Measurements from ENCODE around the gene ZNF726.
"Not testable (repeated sequence)": the region's sequence is repeated elsewhere in the genome, so short reads cannot be mapped to it uniquely, and the experiment has no call there.

Gene ZNF726

DNA sequence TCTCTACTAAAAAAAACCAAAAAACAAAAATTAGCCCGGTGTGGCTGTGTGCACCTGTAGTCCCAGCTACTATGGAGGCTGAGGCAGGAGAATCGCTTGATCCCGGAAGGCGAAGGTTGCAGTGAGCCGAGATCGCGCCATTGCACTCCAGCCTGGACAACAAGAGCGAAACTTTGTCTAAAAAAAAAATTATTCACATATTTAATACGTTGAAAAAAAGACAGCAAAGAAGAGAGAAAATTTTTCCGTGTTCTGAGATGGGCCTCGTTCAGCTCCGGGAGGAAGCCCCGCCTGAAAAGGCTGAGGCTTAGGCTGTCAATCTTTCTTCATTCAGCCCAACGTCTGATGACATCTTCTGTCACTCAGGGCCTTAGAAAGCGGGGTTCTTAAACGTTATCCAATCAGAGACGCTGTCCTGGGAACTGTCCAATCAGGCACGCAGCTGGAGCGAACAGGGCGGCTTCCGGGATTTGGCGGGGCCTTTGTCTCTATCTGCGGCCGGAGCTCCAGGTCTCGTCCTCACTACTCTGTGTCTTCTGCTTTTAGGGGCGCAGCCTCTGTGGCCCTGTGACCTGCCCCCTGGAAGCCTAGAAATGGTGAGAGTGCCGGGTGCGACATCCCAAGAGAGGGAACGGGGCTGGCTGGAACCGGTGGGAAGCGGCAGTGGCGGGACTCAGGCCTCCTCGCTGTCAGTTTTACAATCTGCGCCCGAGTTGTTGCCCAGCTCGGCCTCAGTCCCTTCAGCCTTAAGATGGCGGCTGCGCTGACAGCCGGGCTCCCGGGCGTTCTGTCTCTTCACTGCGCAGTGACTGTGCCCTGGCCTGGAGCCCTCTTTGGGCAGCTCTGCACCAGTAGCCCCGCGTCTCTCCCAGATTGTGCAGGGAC lies at the start of gene ZNF726:
ZNF726 (plus strand) TSS at position 485 of the 885 bp plus-strand sequence; CDS start at position 594, 109 bp downstream.
- peak; percentile 82 to 87 for DNase-seq

DNA sequence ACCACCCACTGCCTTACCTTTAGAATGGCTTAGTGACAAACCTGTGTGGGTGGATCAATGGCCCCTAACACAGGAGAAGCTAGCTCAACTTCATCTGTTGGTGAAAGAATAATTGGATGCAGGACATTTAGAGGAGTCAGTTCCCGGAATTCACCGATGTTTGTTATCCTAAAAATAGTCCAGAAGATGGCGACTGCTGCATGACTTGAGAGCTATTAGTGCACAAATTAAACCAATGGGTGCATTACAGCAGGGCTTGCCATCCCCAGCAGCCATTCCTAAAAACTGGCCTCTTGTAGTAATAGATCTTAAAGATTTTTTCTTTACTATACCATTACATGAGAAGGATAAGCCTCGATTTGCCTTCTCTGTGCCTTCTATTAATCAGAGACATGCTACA lies 46.8 kb upstream of the ZNF726 start:
- DNase-seq, result no peak

DNA sequence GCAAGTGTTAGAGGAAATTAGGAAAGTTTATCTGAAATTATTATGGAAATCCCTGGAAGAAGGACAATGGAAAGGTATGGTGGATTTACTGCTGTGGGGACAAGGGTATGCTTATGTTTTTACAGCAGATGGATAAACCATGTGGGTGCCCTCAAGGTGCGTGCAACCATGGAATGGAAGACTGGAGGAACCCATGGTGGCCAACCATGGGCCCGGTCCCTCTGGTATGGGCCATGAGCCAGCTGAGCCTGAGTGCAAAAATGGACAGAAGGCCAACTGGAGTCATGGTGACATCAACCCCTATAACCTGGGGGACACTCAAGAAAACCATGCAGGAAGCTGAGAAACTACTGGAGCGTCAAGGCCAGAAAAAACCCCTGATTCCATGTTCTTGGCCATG lies 46.1 kb upstream of the ZNF726 start:
- DNase-seq, result no peak

GRCh38 chr19:23872282-23872919 lies 42.3 kb upstream of the ZNF726 start:
- no peak for DNase-seq

GRCh38 chr19:23876261-23876660 lies 38.4 kb upstream of the ZNF726 start:
- no peak for DNase-seq

DNA sequence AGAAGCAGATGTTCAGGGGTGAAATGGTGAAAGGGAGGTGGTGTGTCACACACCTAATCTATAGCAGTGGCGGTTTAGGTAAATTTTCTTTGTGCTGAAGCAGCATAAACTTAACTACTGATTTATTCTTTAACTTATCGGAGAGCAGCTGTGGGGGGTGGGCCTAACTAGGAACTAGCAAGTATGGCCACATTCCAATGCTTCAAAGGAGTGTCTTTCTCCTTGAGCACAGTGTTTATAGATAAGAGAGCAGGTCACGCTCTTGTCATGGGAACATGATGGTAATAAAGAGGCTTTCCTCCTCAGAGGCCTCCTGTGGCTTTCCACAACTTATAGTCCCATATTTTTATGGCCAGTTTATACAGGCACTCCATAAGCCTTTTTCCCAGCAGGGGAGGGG lies 37.9 kb upstream of the ZNF726 start:
- DNase-seq, result not testable (repeated sequence)

DNA sequence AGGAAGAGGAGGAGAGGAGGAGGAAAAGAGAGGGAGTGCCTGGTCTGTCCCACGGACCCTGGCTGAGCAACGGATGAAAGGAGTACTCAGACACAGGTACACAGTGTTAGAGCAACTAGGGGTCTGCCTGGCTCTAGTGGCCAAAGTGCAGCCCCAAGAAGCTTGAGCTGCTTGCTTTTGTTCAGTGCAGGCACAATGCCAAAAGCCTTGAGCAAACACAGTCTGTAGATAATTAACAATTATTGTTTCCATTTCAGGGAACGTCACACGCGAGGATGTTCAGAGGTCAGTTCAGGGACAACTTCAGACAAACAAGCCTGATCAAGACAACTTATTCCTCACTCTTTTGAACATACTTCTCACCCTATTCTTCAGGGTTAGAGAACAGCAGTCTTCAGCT lies 32.2 kb upstream of the ZNF726 start:
- DNase-seq, result no peak

DNA sequence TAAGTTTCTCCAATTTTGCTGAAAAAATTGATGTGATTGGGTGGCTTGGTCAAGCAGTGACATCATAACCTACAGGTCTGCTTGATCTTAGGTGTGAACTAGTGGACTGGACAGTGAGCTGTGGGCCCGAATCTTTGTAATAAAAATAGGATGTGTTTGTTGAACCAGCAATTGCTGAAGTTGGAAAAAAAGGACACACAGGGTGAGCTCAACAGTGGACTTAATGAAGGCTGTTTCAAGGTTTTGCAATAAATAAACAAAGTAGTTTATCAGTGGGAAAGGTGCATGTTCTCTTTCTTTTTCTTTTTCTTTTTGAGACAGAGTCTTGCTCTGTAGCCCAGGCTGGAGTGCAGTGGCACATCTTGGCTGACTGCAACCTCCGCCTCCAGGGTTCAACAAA lies 30.3 kb upstream of the ZNF726 start:
- DNase-seq, result no peak

GRCh38 chr19:23887642-23888041 lies 27.0 kb upstream of the ZNF726 start:
- no peak for DNase-seq

GRCh38 chr19:23896096-23896495 lies 18.6 kb upstream of the ZNF726 start:
- DNase-seq, result not testable (repeated sequence)

- DNase-seq, result no peak
These were observed 17.8 kb upstream of the ZNF726 start for GRCh38 chr19:23896912-23897311.

DNA sequence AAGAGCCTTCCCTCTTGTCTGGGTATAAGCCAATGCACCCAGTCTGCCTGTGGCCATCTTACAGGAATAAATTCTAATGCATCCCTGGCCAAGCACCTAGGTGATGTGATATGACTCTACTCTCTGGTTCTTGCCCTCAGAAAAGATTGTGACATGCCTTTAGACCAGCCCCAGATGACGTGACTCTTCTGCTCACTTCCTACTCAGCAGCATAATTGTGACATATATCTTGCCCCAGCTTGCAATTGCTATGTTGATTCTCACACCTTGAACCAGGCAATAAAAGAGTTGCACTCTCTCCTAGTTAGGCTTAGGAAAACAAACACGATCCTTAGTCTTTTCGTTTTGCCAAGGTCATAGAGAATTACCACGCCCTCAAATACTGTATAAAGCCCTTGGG lies 13.3 kb upstream of the ZNF726 start:
- no peak for DNase-seq

DNA sequence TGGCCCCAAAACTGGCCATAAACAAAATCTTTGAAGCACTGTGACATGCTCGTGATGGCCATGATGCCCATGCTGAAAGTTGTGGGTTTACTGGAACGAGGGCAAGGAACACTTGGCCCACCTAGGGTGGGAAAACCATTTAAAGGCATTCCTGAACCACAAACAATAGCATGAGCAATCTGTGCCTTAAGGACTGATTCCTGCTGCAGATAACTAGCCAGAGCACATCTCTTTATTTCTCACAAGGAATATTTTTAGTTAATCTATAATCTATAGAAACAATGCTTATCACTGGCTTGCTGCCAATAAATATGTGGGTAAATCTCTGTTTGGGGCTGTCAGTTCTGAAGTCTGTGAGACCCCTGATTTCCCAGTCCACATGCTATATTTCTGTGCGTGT lies 10.3 kb upstream of the ZNF726 start:
- no peak for DNase-seq

DNA sequence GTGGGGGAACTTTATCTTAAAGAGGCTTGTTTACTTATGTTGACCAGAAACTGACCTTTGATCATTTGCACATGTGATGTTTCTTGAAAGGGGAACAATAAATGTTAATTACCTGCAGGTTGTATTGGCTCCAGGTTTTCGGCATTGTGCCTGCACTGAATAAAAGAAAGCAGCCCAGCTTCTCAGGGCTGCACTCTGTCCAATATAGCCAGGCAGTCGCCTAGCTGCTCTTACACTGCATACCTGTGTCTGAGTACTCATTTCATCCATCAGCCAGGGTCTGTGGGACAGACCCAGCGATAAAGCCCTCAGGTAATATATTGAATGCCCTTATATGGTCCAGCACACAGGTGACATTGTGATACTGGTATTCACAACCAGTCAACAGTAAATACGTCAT lies 8.9 kb upstream of the ZNF726 start:
- DNase-seq, result no peak

- no peak for DNase-seq
These were observed 7.9 kb upstream of the ZNF726 start for GRCh38 chr19:23906835-23907234.

GRCh38 chr19:23908165-23908564 lies 6.5 kb upstream of the ZNF726 start:
- no peak for DNase-seq

DNA sequence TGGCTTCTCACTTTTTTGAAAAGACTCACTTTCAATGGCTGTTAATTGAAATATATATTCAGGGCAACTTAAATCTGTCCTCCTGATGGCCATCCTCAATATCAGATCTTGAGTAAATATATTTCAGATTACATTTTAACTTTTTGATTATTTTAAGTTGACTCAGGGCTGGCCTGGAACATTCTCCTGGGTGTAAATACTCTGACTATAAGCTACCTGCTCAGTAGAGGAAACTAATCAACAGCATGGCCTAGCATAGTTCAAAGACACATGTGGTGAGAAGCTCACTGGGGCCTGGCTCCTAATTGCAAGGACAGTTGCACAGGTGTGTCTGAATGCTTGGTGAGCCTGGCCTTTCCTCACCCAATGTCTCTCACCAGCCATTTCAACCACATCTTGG lies 5.5 kb upstream of the ZNF726 start:
- DNase-seq, result no peak

GRCh38 chr19:23913931-23914330 lies 755 bp upstream of the ZNF726 start:
- no peak for DNase-seq

DNA sequence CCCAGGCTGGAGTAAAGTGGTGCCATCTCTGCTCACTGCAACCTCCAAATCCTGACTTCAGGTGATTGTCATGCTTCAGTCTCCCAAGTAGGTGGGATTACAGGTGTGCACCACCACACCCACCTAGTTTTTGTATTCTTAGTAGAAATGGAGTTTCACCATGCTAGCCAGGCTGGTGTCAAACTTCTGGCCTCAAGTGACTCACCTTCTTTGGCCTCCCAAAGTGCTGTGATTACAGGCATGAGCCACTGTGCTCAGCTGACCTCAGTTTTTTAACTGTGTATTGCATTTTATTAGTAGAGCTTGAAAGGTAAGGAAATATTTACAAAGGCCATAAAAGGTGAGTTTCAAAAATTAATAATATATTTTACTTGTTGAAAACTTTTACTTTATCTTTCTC lies 2.3 kb downstream of the ZNF726 start:
- no peak for DNase-seq

- DNase-seq, result no peak
These were observed 3.2 kb downstream of the ZNF726 start for GRCh38 chr19:23917856-23918255.

GRCh38 chr19:23925285-23925684 lies 10.6 kb downstream of the ZNF726 start:
- no peak for DNase-seq

DNA sequence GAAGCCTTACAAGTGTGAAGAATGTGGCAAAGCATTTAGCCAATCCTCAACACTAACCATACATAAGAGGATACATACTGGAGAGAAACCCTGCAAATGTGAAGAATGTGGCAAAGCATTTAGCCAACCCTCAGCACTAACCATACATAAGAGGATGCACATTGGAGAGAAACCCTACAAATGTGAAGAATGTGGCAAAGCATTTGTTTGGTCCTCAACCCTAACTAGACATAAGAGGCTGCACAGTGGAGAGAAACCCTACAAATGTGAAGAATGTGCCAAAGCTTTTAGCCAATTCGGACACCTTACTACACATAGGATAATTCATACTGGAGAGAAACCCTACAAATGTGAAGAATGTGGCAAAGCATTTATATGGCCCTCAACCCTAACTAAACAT lies 18.2 kb downstream of the ZNF726 start:
- no peak for DNase-seq

DNA sequence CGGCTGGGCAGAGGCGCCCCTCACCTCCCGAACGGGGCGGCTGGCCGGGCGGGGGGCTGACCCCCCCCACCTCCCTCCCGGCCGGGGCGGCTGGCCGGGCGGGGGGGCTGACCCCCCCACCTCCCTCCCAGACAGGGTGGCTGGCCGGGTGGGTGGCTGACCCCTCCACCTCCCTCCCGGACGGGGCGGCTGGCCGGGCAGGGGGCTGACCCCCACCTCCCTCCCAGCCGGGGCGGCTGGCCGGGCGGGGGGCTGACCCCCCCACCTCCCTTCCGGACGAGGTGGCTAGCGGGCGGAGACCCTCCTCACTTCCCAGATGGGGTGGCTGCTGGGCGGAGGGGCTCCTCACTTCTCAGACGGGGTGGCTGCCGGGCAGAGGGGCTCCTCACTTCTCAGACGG lies 22.3 kb downstream of the ZNF726 start:
- not testable (repeated sequence) for DNase-seq

GRCh38 chr19:23943411-23943810 lies 28.7 kb downstream of the ZNF726 start:
- no peak for DNase-seq

Measured in activated CD4-positive, alpha-beta T cell treated with anti-CD3 and anti-CD28 coated beads, Interleukin-2, amount 50 U/mL, for 48 hours (primary cell).